MV-4-11 (cell line): ENCODE measurements around the gene B3GNT8.
A peak's percentile ranks its signal among the peaks of the same experiment; 100 is the strongest.

Experiments
- DNase-seq: peaks from one replicate; lab custom pipeline; 2025; lab: John Stamatoyannopoulos, UW

B3GNT8 gene

DNA sequence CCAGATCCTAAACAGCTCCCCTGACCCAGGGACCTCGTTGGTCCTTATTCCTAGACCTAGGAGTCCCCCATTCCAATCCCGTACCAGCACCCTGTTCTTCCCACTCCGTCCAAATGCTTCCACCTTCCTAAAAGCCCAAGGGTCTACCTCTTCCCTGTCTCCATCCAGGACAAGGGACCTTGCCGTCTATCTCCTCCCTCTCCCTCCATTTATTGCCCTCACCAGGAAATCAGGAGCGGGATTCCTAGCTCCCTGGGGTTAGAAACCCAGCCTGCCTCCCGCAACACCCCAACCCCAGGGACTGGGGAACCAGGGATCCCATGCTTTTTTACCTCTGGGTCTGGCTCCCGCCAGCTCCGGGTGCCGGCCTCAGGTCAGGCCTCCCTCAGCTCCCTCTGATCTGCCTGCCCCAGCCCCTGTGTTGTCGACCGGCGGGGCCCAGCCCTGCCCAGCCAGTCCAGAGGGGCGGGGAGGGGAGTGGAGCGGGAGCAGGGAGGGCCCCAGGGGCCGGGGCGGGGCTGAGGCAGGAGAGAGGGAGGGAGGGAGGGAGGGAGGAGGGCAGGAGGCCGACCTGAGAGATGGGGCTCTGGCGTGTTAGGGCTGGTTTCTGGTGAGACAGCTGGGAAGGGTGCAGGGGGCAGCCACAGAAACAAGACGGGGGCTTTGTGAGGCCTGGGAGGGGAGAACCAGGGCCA, at the start of gene B3GNT8:
Gene B3GNT8 (minus strand): TSS at position 423 of the 695 bp plus-strand sequence. CDS start 596 bp downstream, outside the sequence.
- peak; percentile 42 for DNase-seq

- peak; percentile 57 for DNase-seq
These were observed 49.4 kb upstream of the B3GNT8 start for GRCh38 chr19:41476583-41476982.

DNA sequence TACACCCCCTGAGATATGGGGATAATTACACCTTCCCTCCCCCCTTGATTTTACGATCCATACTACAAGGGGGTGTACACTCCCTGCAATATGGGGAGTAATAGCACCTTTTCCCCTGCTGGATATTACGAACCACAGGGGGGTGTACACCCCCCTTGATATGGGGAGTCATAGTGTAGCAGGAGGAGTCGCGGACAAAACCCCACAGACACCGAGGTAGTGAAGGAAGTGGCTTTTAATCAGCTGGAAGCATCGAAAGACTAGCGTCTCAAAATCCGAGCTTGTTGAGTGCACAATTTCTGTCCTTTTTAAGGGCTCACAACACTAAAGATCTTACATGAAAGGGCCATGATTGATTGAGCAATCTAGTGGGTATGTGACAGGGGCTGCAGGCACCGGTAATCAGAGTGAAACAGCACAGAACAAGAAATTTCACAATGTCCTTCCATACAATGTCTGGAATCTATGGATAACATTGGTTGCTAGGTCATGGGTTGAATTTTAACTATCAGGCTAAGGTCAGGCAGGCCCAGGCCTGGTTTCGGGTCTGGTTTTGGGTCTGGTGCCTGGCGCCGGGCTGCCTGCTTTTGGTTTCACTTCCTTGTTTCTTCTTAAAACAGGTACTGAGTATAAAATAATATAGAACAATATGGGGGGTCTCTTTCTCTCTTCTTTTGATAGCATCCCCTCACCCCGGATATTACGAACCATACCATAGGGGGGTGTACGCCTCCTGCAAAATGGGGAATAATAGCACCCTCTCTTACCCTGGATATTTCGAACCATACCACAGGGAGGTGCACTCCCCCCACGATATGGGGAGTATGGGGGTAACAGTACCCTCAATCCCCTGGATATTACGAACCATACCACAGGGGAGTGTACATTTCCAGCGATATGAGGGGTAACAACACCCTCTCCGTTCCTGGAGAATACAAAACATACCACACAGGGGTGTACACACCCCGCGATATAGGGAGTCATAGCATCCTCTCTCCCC, 36.4 kb upstream of the B3GNT8 start:
- DNase-seq: peak; percentile 91

DNA sequence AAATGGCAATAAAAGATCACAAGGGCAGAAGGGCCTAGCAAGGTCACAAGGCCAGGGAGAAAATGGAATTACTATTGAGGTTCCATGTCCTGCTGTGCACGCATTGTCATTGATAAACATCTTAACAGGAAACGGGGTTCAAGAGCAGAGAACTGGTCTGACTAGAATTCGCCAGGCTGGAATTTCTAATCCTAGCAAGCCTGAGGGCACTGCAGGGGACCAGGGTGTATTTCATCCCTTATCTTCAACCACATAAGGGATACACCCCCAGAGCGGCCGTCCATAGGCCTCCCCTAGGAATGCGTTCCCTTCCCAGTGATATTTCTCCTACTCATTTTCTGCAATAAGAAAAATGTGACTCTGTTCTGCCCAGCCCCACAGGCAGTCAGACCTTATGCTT, 35.3 kb upstream of the B3GNT8 start:
- no peak for DNase-seq

GRCh38 chr19:41457241-41457640, 30.1 kb upstream of the B3GNT8 start:
- DNase-seq: peak; percentile 42

DNA sequence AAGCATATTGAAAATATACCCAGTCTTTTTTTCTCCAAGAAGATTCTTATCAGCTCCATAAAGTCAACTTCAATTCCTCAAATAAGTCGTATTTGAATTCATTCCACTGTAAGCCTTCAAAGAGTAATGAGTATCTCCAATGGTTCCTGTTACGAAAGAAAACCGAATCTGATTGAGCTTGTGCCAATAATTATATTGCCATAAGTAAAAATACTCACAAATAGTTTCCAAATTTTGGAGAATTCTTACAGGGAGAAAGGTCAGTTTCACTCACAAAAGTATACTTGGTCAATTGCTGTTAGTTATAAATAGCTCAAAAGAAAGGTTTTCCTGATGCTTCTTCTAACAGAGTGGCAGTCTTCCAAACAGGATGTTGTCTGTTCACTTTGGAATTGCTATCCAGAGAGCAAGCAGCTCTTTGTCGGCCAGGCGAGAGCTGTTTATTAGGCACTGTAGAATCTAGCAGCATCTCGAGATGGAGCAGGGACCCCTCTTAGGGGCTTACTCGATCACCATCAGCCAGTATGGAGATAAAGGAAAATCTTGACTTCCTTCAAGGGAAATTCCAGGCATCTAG, 29.3 kb upstream of the B3GNT8 start:
- no peak for DNase-seq

DNA sequence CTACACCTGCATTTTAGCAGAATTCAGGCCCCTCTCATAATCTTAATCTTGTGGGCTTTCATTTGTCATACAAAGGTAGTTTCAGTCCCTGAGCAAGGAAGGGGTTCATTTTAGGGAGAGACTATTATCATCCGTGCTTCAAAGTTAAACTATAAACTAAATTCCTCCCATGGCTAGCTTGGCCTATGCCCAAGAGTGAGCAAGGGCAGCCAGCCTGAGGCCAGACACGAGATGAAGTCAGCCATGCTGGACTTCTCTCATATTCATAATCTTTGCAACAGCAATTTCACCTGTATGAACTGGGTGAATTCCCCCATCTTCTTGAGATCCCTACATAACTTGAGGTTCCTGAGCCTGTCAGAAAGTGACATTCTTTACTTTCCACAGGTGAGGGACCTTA, 28.8 kb upstream of the B3GNT8 start:
- DNase-seq: no peak

DNA sequence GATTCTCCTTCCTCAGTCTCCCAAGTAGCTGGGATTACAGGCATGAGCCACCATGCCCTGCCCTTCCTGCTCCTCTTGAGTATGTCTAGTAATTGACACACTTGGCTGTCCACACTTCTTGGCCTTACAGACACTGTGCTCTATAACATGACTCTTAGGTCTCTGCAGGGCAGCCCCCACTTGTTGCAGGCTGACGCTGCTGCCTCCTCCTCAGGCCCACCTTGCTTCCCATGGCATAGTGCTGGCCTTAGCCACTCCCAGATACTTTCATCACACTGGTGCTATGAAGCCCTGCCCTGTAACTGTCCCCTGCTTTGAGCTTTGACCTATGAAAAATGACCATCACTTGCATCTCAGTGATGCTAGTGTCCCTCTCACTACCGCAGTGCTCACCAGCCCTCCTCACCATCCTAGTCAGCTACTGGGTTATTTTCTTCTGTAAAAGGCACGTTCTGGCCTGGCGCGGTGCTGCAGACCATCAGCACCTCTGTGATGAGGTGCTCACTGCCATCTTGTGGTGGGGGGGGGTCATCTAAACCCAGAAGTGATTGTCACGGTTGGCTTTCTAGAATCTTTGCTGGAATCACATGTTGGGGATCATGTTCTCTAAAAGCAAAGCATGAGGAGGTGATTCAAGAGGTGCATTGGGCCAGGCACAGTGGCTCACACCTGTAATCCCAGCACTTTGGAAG, 25.6 kb upstream of the B3GNT8 start:
- no peak for DNase-seq

DNA sequence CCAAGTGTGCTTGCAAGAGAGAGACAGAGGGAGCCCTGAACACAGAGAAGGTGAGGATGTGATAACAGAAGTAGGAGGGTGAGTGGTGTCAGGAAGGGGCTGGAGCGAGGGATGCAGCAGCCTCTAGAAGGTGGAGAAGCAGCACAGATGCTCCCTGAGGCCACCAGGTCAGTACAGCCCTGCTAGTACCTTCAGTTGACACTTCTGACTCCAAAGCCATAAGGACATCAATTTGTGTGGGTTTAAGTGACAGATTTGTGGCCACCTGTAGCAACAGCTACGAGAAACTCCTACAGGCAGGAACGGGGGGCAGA, 22.6 kb upstream of the B3GNT8 start:
- no peak for DNase-seq

DNA sequence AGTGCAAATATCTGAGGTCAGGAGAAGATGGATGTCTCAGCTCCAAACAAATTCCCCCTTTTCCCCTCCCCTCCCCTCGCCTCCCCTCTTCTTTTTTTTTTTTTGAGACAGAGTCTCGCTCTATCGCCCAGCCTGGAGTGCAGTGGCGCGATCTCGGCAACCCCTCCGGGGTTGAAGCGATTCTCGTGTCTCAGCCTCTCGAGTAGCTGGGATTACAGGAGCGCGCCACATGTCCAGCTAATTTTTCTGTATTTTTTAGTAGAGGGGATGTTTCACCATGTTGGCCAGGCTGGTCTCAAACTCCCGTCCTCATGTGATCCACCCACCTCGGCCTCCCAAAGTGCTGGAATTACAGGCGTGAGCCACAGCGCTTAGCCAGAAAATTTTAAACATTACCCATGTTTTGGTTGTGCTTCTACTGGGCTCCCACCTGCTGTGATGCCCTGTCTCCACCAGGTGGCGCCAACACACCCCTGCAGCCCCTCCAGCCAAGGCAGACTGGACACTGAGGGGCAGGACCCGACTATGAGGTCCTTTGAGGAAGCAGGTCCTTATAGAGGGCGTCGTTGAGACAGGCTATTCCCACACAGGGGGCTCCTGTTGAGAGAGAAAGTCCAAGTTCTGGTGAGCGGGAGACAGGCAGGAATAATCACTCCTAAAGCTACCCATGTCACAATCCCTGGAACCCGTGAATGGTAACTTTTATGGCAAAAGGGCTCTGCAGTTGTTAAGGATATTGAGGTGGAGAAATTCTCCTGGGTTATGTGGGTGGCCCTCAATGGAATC, 22.1 kb upstream of the B3GNT8 start:
- peak; percentile 74 for DNase-seq

GRCh38 chr19:41447732-41448332, 20.7 kb upstream of the B3GNT8 start:
- DNase-seq: peak; percentile 9

DNA sequence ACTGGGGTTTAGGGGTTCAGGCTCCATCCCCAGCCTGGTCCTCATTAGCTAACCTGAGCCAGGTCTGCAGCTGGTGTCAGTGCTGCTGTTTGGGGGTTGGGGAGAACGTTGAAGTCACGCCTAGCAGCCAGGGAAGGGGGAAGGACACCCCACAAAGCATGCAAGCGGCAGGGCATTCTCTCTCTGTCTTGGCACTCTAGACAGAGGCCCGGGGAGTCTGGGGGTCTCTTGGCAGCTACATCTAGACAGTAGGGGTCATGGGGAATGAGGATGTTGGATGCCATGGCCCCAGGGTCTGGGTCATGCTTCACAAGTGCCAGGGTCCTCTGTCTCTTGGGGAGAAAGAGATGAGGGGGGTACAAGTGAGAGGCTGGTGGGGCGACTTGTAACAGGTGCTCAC, 18.4 kb upstream of the B3GNT8 start:
- DNase-seq: no peak

DNA sequence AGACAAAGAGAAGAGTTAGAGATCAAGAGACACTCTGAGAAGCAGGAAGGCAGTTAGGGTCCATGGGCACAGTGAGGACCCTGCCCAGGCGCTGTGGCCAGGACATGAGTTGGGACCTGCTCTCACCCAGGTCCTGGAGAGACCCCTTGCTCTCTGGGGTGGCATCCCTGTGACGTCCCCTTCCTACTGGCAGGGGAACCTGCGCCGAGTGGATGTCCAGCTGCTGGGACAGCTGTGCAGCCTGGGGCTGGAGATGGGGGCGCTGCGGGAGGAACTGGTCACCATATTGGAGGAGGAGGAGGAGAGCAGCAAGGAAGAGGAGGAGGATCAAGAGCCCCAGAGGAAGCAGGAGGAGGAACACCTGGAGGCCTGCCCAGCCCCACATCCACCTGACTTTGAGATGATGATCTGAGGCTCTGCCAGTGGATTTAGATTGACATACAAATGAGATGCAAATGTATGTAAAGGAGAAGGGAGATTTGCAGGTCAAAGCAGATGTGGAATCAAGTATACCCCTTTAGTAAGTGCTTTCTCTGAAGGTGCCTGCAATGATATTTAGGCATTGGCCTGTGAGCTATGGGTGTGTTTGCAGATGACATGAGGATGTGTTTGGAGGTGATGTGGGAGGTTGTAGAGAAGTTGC, 16.8 kb upstream of the B3GNT8 start:
- DNase-seq: no peak

- DNase-seq: peak; percentile 40
These were observed 15.5 kb upstream of the B3GNT8 start, which contains the start of gene ERICH4 for GRCh38 chr19:41442473-41443355. TSS of gene ERICH4 (plus strand) at chr19:41443156. CDS start at chr19:41443170, 14 bp downstream.

DNA sequence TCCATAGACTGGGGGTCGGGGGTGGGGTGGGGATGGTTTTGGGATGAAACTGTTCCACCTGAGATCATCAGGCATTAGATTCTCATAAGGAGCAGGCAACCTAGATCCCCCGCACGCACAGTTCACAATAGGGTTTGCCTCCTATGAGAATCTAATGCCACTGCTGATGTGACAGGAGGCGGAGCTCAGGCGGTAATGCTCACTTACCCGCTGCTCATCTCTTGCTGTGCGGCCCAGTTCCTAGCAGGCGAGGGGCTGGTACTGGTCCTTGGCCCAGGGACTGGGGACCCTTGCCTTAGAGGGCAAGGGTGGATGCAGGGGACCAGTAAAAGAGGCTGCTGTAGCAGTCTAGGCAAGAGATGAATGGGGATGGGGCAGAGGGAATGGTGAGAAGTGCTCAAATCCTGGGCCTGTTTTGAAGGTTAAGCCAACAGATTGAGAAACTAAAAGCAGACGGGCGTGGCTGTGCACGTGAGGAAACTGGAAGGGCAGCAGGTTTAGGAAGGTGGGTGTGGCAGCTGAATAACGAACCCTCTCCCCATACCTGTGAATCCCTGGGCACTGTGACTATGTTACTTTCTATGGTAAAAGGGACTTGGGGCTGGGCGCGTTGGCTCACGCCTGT, 14.3 kb upstream of the B3GNT8 start:
- DNase-seq: no peak

DNA sequence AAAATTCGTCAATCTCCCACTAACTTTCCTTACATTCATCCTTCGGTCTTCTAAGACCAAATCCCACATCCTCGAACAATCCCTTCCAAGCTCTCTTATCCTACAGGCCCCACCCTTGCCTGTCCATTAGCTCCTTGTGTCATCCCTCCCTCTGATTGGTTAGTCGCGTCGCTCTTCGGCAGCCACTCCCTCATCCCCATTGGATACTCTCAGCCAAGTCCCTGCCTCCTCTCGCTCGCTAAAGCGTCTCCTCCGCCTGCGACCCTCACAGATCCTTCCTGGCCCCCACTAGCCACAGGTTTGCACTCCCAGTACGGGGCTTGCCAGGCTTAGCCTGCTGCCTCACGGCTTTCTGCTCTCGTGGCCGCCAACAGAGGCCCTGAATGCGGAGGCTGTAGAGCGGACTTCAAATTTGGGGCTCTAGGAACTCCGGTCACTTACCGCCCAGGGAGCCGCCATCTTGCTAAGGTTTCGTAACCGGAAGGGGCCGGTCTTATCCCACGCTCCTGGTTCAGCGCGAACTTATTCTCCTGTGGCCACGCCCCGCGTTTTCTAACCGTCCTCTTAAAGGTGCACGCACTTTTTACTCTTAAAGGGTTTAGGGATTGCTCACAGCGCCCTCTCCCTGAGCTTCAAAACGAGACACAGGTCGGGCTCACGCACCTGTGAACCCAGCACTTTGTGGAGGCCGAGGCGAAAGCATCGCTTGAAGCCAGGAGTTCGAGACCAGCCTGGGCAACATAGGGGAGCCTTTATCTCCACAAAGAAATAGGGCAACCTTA, 12.5 kb upstream of the B3GNT8 start, which contains the start of gene DMAC2:
Gene DMAC2 (minus strand): TSS at position 472 of the 782 bp plus-strand sequence. CDS start 13 bp downstream, at position 459.
- peak; percentile 99 for DNase-seq

- no peak for DNase-seq
These were observed 10.9 kb upstream of the B3GNT8 start for GRCh38 chr19:41437944-41438574.

DNA sequence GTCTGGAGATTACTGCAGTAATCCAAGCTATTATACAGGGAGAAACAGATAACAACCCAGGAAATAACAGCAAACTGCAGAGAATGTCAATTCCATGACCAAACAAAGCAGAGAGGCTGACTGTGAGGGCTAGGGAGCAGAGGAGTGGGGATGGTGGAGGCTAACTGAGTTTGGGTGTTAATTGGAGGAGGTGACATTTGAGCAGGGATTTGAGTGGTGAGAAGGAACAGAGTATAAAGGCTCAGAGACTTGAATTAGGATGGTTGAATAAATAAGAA, 9.4 kb upstream of the B3GNT8 start:
- no peak for DNase-seq
